ENCODE data around the gene MRGPRG.

DNA sequence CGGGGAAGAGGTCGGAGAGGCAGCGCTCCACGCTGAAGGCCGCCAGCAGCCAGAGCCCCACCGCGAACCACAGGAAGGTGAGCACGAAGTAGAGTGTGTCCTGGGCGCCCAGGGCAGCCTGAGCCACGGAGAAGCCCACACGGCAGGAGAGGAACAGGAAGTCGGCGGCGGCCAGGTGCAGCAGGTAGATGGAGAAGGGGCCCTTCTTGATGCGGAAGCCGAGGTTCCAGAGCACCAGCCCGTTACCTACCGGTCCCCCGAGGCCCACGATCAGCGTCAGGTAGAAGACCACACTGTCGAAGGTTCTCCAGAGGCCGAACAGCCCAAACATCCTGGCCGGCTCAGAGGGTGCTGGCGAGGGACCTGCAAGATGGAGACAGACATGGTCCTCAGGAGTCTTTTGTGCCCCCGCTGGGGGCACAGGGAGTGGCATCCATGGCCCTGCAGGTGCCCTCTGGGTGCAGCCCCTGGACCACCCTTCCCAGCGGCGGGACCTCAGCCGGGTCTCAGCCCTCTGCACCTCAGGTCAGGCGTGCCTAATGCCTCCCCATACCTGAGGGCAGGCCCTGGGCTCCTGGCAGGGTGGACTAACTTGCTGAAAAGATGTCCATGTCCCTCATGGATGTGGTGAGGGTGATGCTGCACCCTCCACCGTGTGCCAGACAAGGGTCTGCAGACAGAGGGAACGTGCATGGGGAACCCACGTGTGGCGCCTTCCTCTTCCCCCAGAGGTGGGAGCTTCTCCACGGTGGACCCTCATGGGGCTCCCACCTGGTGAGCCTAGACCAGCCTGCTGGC lies at the start of gene MRGPRG:
- TF ChIP-seq, protein P1, sequence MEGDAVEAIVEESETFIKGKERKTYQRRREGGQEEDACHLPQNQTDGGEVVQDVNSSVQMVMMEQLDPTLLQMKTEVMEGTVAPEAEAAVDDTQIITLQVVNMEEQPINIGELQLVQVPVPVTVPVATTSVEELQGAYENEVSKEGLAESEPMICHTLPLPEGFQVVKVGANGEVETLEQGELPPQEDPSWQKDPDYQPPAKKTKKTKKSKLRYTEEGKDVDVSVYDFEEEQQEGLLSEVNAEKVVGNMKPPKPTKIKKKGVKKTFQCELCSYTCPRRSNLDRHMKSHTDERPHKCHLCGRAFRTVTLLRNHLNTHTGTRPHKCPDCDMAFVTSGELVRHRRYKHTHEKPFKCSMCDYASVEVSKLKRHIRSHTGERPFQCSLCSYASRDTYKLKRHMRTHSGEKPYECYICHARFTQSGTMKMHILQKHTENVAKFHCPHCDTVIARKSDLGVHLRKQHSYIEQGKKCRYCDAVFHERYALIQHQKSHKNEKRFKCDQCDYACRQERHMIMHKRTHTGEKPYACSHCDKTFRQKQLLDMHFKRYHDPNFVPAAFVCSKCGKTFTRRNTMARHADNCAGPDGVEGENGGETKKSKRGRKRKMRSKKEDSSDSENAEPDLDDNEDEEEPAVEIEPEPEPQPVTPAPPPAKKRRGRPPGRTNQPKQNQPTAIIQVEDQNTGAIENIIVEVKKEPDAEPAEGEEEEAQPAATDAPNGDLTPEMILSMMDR (IDR thresholded peaks at IDR 0.05; ENCODE audit: low read length), result no peak
- TF ChIP-seq EZH2 (IDR thresholded peaks at IDR 0.05; ENCODE audit: borderline replicate concordance, low read length), result no peak
